LNCAP (cell line): ENCODE results near the gene SCUBE2.

Experiments
- TF ChIP-seq, protein P1 (sequence below): fragments of 450-650 bp; IDR thresholded peaks from 2 replicates; pipeline ENCODE4 v1.5.1; 2017; ENCODE audit warnings: mild to moderate bottlenecking

The SCUBE2 gene

DNA sequence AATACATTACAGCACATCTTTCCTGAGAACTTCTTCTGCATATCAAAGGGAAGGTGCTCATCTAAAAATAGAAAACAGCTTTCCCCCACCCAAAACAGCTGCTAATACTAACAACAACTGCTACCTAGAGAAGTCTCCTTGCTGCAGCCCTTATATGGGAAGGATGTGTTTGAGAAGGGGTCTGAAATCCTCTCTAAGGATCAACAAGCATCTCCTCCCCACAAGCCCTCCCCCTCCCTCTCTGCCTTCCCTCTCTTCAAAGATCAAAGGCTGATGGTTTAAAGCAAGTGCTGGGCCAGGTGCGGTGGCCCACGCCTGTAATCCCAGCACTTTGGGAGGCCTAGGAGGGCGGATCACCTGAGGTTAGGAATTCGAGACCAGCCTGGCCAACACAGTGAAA lies 33.5 kb downstream of the SCUBE2 start:
- TF ChIP-seq, protein P1, sequence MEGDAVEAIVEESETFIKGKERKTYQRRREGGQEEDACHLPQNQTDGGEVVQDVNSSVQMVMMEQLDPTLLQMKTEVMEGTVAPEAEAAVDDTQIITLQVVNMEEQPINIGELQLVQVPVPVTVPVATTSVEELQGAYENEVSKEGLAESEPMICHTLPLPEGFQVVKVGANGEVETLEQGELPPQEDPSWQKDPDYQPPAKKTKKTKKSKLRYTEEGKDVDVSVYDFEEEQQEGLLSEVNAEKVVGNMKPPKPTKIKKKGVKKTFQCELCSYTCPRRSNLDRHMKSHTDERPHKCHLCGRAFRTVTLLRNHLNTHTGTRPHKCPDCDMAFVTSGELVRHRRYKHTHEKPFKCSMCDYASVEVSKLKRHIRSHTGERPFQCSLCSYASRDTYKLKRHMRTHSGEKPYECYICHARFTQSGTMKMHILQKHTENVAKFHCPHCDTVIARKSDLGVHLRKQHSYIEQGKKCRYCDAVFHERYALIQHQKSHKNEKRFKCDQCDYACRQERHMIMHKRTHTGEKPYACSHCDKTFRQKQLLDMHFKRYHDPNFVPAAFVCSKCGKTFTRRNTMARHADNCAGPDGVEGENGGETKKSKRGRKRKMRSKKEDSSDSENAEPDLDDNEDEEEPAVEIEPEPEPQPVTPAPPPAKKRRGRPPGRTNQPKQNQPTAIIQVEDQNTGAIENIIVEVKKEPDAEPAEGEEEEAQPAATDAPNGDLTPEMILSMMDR = no peak

DNA sequence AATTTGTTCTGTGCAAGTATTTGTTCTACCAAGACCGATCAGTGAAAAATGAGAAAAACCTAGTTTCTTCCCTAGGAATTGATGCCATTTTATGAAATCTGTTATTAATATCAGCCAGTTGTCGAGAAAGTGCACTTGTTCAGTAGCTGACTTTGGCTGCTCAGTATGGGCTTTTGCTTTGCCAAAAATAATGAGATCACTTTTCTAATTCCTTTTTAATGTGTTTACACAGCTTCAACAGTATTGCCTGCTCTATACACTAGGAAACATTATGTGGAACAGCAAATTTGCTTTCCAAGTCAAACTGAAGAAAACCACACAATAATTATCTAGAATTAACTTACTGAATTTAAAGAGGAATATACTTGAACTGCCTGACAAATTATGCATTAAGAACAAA lies 34.4 kb downstream of the SCUBE2 start:
- TF ChIP-seq, protein P1 = no peak

DNA sequence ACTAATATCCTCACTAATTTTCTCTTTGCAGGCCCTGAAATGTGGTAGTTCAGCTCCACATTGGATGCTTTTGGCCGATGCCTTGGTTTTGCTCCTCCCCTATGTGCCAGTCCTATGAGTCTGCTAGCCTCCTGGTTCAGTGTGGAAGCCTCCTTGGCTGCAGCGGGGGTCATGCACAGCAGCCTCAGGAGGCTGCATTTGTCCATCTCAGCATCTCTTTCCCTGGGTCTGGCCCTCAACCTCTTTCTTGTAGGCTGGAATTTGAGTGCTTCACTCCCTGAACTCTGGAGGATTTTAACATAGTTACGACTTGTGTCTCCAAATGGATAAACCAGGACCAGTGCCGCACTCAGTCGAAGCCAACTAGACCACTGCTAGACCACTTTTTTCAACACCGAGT lies 34.9 kb downstream of the SCUBE2 start:
- TF ChIP-seq, protein P1 = no peak

DNA sequence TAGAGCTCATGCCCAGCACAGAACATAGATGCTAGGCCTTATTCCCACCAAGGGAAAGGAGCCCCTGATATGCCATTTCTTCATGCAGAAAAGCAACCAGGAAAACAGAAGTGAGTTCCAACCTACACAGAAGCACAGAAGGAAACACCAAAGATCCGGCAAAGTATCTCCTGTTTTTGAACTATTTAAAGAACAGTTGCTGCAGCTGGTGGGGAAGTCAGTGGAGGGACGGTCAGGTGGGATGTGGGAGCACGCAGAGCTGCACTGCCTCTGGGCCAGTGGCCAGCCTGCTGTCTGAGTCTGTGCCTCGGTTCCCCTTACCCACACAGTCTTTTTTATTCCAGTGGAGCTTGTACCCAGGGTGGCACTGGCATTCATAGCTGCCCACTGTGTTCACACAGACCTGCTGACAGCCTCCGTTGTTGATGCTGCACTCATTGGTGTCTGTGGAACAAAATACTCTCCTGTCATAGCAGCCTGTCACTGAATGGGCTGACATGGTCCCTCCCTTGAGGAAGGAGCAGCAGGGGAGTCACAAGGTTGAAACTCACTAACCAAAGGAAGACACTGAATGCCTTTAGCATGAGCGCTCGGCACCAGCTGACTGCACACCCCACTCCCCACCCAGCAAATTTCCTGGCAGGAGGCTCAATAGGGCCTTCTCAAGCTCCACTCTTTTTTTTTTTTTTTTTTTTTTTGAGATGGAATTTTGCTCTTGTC lies 37.9 kb downstream of the SCUBE2 start:
- TF ChIP-seq, protein P1 = no peak

DNA sequence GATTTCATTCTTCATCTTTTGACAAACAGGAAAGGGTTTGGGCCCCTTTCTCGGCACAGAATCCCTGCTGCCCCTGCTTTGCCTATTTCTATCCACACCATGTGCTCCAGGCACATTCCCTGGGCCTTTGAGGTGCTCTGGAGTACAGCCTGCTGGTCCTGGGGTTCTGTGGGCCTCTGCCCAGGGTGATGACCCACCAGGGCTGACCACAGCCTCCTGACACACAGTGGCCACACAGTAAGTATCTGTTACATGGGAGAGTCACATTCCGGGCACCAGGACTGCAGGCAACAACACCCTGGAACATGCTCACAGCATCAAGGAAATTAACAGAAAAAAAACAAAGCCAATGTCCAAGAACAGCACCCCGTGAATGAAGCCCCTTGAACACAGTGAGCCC lies 39.1 kb downstream of the SCUBE2 start:
- TF ChIP-seq, protein P1 = no peak

DNA sequence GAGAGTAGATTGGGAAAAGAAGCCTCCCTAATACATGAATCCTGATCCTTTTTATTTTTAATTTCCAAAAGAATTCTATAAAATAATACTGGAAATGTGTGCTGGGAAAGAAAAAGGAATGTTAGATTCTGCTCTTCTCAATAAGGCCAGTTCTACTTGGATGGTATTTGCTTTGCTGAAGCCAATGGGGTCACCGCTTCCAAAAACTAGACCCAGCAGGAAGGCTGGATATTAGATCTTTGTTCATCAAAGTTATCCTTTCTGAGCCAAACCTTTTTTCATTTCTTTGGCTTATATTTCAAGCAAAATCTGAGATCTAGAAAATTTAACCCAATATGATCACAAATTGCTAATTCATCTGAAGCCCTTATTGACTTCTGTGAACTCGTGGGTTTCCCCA lies 41.4 kb downstream of the SCUBE2 start:
- TF ChIP-seq, protein P1 = no peak

DNA sequence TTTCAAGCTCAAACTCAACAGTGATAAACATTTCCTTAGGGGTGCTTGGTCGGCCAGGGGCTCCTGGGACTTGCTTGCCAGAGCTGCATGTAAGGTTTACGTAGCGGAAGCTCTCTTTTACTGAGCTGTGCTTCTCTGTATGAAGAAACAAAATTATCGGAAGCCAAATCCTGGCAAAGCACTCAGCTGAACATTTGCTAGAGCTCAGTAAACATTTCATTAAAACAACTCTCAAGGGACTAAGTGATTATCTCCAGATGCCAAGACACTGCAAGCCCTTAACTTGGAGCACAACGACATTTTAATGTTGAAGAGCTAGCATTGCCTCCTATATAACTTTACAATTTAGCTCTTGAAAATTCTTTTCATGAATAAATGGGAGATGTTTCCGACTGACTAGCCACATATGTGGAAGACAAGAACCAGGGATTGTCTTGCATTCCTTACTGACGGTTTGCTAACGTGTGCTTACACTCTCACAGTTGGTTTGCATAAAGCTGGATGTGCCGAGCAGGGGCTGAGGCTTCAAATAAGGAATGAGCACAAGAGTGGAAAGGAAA lies 43.4 kb downstream of the SCUBE2 start:
- TF ChIP-seq, protein P1 = no peak
